ENCODE measurements around the gene THAP3.

GRCh38 chr1:6646499-6647148, 22.0 kb downstream of the THAP3 start:
- TF ChIP-seq CTCF (IDR thresholded peaks at IDR 0.05), result peak; percentile 63 to 70 (median 64)
- no peak for TF ChIP-seq POLR2A (IDR thresholded peaks at IDR 0.05)
